SK-N-SH (cell line): ENCODE data around the gene STKLD1. TPM values are rescaled to one million over a fixed set of nuclear protein-coding genes. Genes with fewer than 3 reads are reported as not detected.

Source experiments
- polyA plus RNA-seq, 3 experiments: library from polyadenylated mRNA; depleted of rRNA; stranded (reverse); fragments of >200 nt; gene quantifications; 2 replicates each; pipeline ENCODE4 v1.2.3, GENCODE V29; 2012
- small RNA-seq, 7 experiments: library from RNA; depleted of rRNA; stranded (forward); fragments of <200 nt; gene quantifications; one replicate each; pipeline ENCODE3, GENCODE V24; 2012

The STKLD1 gene
- polyA plus RNA-seq, 1 of the 3 experiments (the other 2 are of a cell fraction): 2.3 TPM

Small RNA genes within 50 kb of the gene (small RNA-seq; reads per million reads assigned to genes)
- 0 reads per million in 7 experiments for gene RF00019
- 0 reads per million in 7 experiments for gene SNORD24
- 0 reads per million in 7 experiments for gene SNORD36A
- 0 reads per million in 7 experiments for gene SNORD36B
- 0 reads per million in 7 experiments for gene SNORD36C

Other genes with a start within 250 kb of the STKLD1 start
- gene GBGT1, start 212.5 kb upstream of the STKLD1 start, polyA plus RNA-seq (2012; rRNA removed): 0.45 and 0.51 TPM in 2 replicates
- not detected in 2 replicates for gene OBP2B, start 167.1 kb upstream of the STKLD1 start, polyA plus RNA-seq (2012; rRNA removed)
- gene ABO, start 101.2 kb upstream of the STKLD1 start, polyA plus RNA-seq (2012; rRNA removed): not detected in 2 replicates
- gene SURF6, start 40.2 kb upstream of the STKLD1 start, polyA plus RNA-seq (2012; rRNA removed): 42.1 and 44.5 TPM in 2 replicates
- gene MED22, start 28.2 kb upstream of the STKLD1 start, polyA plus RNA-seq (2012; rRNA removed): 23.0 and 27.9 TPM in 2 replicates
- gene RPL7A, start 28.1 kb upstream of the STKLD1 start, polyA plus RNA-seq (2012; rRNA removed): 3,936 and 4,121 TPM in 2 replicates
- gene SURF1, start 19.9 kb upstream of the STKLD1 start, polyA plus RNA-seq (2012; rRNA removed): 97.9 and 103 TPM in 2 replicates
- 35.7 and 46.8 TPM in 2 replicates for gene SURF2, start 19.8 kb upstream of the STKLD1 start, polyA plus RNA-seq (2012; rRNA removed)
- gene SURF4, start 306 bp upstream of the STKLD1 start, polyA plus RNA-seq (2012; rRNA removed): 156 and 165 TPM in 2 replicates
- 34.2 and 37.3 TPM in 2 replicates for gene REXO4, start 41.6 kb downstream of the STKLD1 start, polyA plus RNA-seq (2012; rRNA removed)
- gene ADAMTS13, start 46.0 kb downstream of the STKLD1 start, polyA plus RNA-seq (2012; rRNA removed): 10.6 and 12.3 TPM in 2 replicates
- gene CACFD1, start 83.6 kb downstream of the STKLD1 start, polyA plus RNA-seq (2012; rRNA removed): 15.2 and 16.8 TPM in 2 replicates
- 5.2 and 7.7 TPM in 2 replicates for gene SLC2A6, start 102.7 kb downstream of the STKLD1 start, polyA plus RNA-seq (2012; rRNA removed)
- not detected in 2 replicates for gene MYMK, start 148.6 kb downstream of the STKLD1 start, polyA plus RNA-seq (2012; rRNA removed)
- 0.21 and 0.31 TPM in 2 replicates for gene ADAMTSL2, start 158.3 kb downstream of the STKLD1 start, polyA plus RNA-seq (2012; rRNA removed)
- 0.05 and 0.15 TPM in 2 replicates for gene FAM163B, start 233.0 kb downstream of the STKLD1 start, polyA plus RNA-seq (2012; rRNA removed)